Neural progenitor cell (in vitro differentiated cells): ENCODE measurements around the gene MCRS1. TPM values are rescaled to one million over a fixed set of nuclear protein-coding genes. Genes with fewer than 3 reads are reported as not detected.

ENCODE experiments used
- DNase-seq: peaks from one replicate; pipeline ENCODE4 v3.0.0-alpha.2; 2016; ENCODE audit warnings: low spot score
- H2AFZ ChIP-seq: fragments of 200-600 bp; sonication (generic); replicated peaks from 2 replicates; pipeline ENCODE4 v1.6.1; 2016; ENCODE audit warnings: antibody characterized with exemption
- H3F3A ChIP-seq: fragments of 200-600 bp; sonication (generic); 2 replicates; pipeline ENCODE4 v1.6.1; 2016; ENCODE audit warnings: antibody characterized with exemption, low read depth
- H3K27ac ChIP-seq: fragments of 200-600 bp; sonication (generic); 2 replicates; pipeline ENCODE4 v1.5.1; 2016; ENCODE audit warnings: mild to moderate bottlenecking
- H3K27me3 ChIP-seq: fragments of 200-600 bp; sonication (generic); 2 replicates; pipeline ENCODE4 v1.6.1; 2016; ENCODE audit warnings: mild to moderate bottlenecking, moderate library complexity
- H3K36me3 ChIP-seq: fragments of 200-600 bp; sonication (generic); 2 replicates; pipeline ENCODE4 v1.5.1; 2016
- H3K4me1 ChIP-seq: fragments of 200-600 bp; sonication (generic); 2 replicates; pipeline ENCODE4 v1.6.1; 2016; ENCODE audit warnings: mixed run types
- H3K4me2 ChIP-seq: fragments of 200-600 bp; sonication (generic); 2 replicates; pipeline ENCODE4 v1.6.1; 2016
- H3K4me3 ChIP-seq: fragments of 200-600 bp; sonication (generic); 2 replicates; pipeline ENCODE4 v1.5.1; 2016
- H3K79me2 ChIP-seq: fragments of 200-600 bp; sonication (generic); 2 replicates; pipeline ENCODE4 v1.6.1; 2016; ENCODE audit warnings: low read depth
- H3K9ac ChIP-seq: fragments of 200-600 bp; sonication (generic); 2 replicates; pipeline ENCODE4 v1.6.1; 2016
- H3K9me3 ChIP-seq: fragments of 200-600 bp; sonication (generic); 2 replicates; pipeline ENCODE4 v1.5.1; 2016; ENCODE audit warnings: low read depth
- H4K20me1 ChIP-seq: fragments of 200-600 bp; sonication (generic); 2 replicates; pipeline ENCODE4 v1.6.1; 2016; ENCODE audit warnings: low read depth
- H3K27ac Mint-ChIP-seq: 3 replicates; pipeline ENCODE4 v1.8.0; 2021; ENCODE audit warnings: mixed read lengths
- H3K27me3 Mint-ChIP-seq: 2 replicates; pipeline ENCODE4 v1.8.0; 2022; ENCODE audit warnings: low read depth, mild to moderate bottlenecking, inconsistent platforms, moderate library complexity, mixed read lengths; ENCODE audit not compliant: insufficient read depth
- H3K36me3 Mint-ChIP-seq: 3 replicates; pipeline ENCODE4 v1.8.0; 2021; ENCODE audit warnings: mixed read lengths
- H3K4me1 Mint-ChIP-seq: 3 replicates; pipeline ENCODE4 v1.8.0; 2021; ENCODE audit warnings: mixed read lengths
- H3K4me3 Mint-ChIP-seq: 3 replicates; pipeline ENCODE4 v1.8.0; 2021; ENCODE audit warnings: mild to moderate bottlenecking, moderate library complexity, mixed read lengths
- H3K9me3 Mint-ChIP-seq: 3 replicates; pipeline ENCODE4 v1.8.0; 2020; ENCODE audit warnings: mixed read lengths
- EZH2 ChIP-seq: fragments of 200-600 bp; sonication (generic); IDR thresholded peaks from 2 replicates; pipeline ENCODE4 v1.6.1; 2017; ENCODE audit warnings: antibody characterized with exemption, mild to moderate bottlenecking, moderate library complexity
- EZH2phosphoT487 ChIP-seq: fragments of 200-600 bp; sonication (generic); IDR thresholded peaks from 2 replicates; pipeline ENCODE4 v1.6.1; 2017; ENCODE audit warnings: antibody characterized with exemption
- total RNA-seq: library from RNA; depleted of rRNA; stranded (reverse); fragments of >200 nt; gene quantifications from 2 replicates; pipeline ENCODE4 v1.2.3, GENCODE V29; 2015; ENCODE audit warnings: low replicate concordance
- TF ChIP-seq, protein P1 (sequence below): fragments of 200-600 bp; sonication (generic); IDR thresholded peaks from 2 replicates; pipeline ENCODE4 v1.5.1; 2017; ENCODE audit warnings: antibody characterized with exemption, mild to moderate bottlenecking

Gene MCRS1
- total RNA-seq, 1 donor from 2014 or later, result 62.4 TPM

DNA sequence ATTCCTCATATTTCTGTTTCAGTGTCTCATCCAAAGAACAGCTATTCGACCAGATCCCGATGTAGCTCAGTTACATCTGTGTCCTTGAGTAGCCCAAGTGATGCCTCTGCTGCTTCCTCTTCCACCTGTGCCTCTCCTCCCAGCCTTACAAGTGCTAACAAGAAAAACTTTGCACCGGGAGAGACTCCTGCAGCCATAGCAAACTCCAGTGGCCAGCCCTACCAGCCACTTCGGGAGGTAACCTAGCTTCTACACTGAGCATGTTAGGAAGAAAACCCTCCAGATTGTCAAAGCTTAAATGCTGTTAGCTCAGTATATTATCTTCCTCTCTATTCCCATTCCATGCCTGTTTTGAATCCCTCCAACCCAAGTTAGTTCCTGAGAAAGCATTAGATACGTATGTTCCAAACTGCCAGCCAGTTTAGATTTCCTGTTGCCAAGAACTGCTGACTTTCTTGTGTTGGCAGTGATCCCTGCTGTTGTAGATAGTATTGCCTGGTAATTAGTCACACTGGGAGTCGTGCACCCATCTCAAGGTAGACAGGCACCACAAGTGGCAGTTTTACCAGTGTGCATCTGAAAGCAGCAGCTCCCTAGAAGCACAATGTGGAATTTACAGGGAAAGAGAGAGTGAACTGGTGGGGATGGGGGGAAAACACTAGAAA lies 43.1 kb downstream of the MCRS1 start:
- Histone ChIP-seq H3K27ac (no peak overlapping the region), H4K20me1 (no peaks in the 10 kb centered on the region), H3K36me3 (peaks cover 3% of the 10 kb centered on the region), H3K4me2 (no peak overlapping the region), H3K4me1 (no peaks in the 10 kb centered on the region), H3F3A (peaks cover 8% of the 10 kb centered on the region), H3K9me3 (no peaks in the 10 kb centered on the region), H3K79me2 (no peaks in the 10 kb centered on the region), H3K27me3 (no peaks in the 10 kb centered on the region), H3K4me3 (no peak overlapping the region), H2AFZ (no peak overlapping the region), H3K9ac (no peak overlapping the region)
- Mint-ChIP-seq H3K27ac (no peak overlapping the region), H3K36me3 (peaks cover 31% of the 10 kb centered on the region), H3K4me3 (no peak overlapping the region), H3K4me1 (no peaks in the 10 kb centered on the region), H3K27me3 (no peaks in the 10 kb centered on the region), H3K9me3 (no peaks in the 10 kb centered on the region)
- TF ChIP-seq, protein P1, sequence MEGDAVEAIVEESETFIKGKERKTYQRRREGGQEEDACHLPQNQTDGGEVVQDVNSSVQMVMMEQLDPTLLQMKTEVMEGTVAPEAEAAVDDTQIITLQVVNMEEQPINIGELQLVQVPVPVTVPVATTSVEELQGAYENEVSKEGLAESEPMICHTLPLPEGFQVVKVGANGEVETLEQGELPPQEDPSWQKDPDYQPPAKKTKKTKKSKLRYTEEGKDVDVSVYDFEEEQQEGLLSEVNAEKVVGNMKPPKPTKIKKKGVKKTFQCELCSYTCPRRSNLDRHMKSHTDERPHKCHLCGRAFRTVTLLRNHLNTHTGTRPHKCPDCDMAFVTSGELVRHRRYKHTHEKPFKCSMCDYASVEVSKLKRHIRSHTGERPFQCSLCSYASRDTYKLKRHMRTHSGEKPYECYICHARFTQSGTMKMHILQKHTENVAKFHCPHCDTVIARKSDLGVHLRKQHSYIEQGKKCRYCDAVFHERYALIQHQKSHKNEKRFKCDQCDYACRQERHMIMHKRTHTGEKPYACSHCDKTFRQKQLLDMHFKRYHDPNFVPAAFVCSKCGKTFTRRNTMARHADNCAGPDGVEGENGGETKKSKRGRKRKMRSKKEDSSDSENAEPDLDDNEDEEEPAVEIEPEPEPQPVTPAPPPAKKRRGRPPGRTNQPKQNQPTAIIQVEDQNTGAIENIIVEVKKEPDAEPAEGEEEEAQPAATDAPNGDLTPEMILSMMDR, result no peak
- no peak for TF ChIP-seq EZH2
- TF ChIP-seq EZH2phosphoT487, result no peak
- no peak for DNase-seq

DNA sequence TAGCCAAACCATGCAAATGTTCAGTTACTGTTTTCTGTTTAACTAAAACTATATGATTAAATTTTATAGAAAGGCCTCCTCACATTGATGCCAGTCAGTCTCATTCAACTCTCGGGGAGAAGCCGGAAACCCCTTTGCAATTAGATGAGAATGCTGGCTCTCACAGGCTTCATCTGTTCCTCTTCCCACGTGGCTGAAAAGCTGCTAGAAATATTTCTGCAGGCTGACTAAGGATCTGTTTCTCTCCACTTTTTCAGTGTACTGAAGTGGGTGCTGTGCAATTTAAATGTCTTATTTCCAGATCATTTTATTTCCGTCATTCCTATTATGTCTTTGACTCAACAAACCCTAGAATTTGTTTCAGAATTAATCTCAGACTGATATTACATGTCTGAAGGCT lies 46.6 kb downstream of the MCRS1 start:
- Histone ChIP-seq H3K79me2 (no peaks in the 10 kb centered on the region), H3K27me3 (no peaks in the 10 kb centered on the region), H3K9me3 (no peaks in the 10 kb centered on the region), H3F3A (no peaks in the 10 kb centered on the region), H3K4me3 (no peak overlapping the region), H3K4me1 (no peaks in the 10 kb centered on the region), H3K36me3 (peaks cover 3% of the 10 kb centered on the region), H3K27ac (no peak overlapping the region), H4K20me1 (no peaks in the 10 kb centered on the region), H2AFZ (no peak overlapping the region), H3K4me2 (no peak overlapping the region), H3K9ac (no peak overlapping the region)
- no peak for DNase-seq
- Mint-ChIP-seq H3K27ac (no peak overlapping the region), H3K4me3 (no peak overlapping the region), H3K4me1 (no peaks in the 10 kb centered on the region), H3K36me3 (peaks cover 28% of the 10 kb centered on the region), H3K27me3 (no peaks in the 10 kb centered on the region), H3K9me3 (no peaks in the 10 kb centered on the region)
- TF ChIP-seq EZH2phosphoT487 (no peak), EZH2 (no peak)
- TF ChIP-seq, protein P1, result no peak

DNA sequence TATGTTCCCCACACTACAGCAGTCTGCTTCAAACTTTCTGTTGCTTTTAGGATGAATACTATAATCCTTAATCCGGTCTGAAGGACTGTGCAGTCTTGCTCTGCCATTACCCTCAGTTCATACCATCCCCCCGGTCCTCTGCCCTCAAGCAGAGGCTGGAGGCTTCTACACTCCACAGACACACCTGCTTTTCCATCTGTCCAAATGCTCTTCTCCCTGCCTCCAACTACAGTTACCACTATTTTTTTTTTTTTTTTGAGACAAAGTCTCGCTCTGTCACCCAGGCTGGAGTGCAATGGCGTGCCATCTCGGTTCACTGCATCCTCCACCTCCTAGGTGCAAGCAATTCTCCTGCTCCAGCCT lies 48.4 kb downstream of the MCRS1 start:
- no peak overlapping the region for H2AFZ ChIP-seq
- no peak overlapping the region for H3K9ac ChIP-seq
- H3F3A ChIP-seq, result no peaks in the 10 kb centered on the region
- no peak overlapping the region for H3K4me2 ChIP-seq
- Mint-ChIP-seq H3K27me3 (no peaks in the 10 kb centered on the region), H3K9me3 (no peaks in the 10 kb centered on the region), H3K27ac (no peak overlapping the region), H3K4me1 (no peaks in the 10 kb centered on the region), H3K36me3 (peaks cover 16% of the 10 kb centered on the region), H3K4me3 (no peak overlapping the region)
- peaks cover 3% of the 10 kb centered on the region for H3K36me3 ChIP-seq
- H4K20me1 ChIP-seq, result no peaks in the 10 kb centered on the region
- H3K27me3 ChIP-seq, result no peaks in the 10 kb centered on the region
- H3K27ac ChIP-seq, result no peak overlapping the region
- H3K9me3 ChIP-seq, result no peaks in the 10 kb centered on the region
- no peak for DNase-seq
- H3K79me2 ChIP-seq, result no peaks in the 10 kb centered on the region
- no peak overlapping the region for H3K4me3 ChIP-seq
- TF ChIP-seq, protein P1, result no peak
- TF ChIP-seq EZH2 (no peak), EZH2phosphoT487 (no peak)
- H3K4me1 ChIP-seq, result no peaks in the 10 kb centered on the region
